ENCODE measurements around the gene RGS19. TPM values are rescaled to one million over a fixed set of nuclear protein-coding genes. Genes with fewer than 3 reads are reported as not detected.

RGS19 gene
- total RNA-seq, 4 donors from 2014 or later: 10.4 to 26.4 (median 16.6) TPM

DNA sequence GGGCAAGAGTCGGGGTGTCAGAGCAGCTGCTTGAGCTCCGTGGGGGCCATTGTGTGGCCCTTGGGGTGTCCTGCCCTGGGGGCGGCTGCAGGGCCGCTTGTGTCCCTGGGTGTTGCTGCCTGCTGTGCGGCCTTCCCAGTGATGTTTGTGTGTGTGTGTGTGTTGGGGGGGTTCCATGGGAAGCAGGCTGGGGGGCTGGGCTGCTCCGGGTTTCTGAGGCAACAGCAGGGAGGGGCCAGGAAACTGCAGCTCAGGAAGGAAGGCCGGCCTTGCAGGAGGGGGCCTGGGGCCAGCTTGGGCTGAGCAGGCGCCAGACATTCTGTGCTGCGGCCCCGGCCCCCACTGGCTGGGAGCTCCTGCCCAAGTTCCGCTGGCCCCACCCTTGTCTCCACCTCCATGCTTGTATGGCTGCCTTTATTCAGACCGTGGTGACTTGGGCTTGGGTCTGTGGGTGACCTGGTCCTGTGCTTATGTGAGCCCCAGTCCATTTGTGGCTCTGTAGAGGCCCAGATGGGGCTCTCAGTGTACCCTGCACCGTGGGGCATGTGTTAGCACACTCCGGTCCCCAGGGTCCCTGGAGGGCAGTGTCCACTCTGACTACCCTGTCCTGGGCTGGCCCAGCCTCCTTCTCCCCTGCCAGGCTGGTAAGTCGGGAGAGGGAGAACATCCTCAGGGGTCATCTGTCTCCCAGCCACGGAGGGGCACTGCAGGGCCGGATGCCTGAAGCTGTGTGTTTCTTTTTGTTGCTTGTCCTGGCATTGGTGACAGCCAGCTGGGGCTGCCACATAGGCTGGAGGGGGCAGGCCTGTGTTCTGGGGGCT lies 25.3 kb downstream of the RGS19 start:
- TF ChIP-seq, protein P1, sequence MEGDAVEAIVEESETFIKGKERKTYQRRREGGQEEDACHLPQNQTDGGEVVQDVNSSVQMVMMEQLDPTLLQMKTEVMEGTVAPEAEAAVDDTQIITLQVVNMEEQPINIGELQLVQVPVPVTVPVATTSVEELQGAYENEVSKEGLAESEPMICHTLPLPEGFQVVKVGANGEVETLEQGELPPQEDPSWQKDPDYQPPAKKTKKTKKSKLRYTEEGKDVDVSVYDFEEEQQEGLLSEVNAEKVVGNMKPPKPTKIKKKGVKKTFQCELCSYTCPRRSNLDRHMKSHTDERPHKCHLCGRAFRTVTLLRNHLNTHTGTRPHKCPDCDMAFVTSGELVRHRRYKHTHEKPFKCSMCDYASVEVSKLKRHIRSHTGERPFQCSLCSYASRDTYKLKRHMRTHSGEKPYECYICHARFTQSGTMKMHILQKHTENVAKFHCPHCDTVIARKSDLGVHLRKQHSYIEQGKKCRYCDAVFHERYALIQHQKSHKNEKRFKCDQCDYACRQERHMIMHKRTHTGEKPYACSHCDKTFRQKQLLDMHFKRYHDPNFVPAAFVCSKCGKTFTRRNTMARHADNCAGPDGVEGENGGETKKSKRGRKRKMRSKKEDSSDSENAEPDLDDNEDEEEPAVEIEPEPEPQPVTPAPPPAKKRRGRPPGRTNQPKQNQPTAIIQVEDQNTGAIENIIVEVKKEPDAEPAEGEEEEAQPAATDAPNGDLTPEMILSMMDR (IDR thresholded peaks at IDR 0.05): no peak
- TF ChIP-seq POLR2A (IDR thresholded peaks at IDR 0.05): no peak
- 27 to 30% methylated on average over 15 to 16 of the region's 17 CpGs for WGBS, 2 donors
- intact Hi-C loops (cut with DNase I; ENCODE audit: low total_unique reads): no loop called here
- no peak overlapping the region for H3K4me3 ChIP-seq (ENCODE audit: low read depth, poor library complexity, severe bottlenecking)
- no peak for DNase-seq (ENCODE audit: low spot score in 2 of 2)

DNA sequence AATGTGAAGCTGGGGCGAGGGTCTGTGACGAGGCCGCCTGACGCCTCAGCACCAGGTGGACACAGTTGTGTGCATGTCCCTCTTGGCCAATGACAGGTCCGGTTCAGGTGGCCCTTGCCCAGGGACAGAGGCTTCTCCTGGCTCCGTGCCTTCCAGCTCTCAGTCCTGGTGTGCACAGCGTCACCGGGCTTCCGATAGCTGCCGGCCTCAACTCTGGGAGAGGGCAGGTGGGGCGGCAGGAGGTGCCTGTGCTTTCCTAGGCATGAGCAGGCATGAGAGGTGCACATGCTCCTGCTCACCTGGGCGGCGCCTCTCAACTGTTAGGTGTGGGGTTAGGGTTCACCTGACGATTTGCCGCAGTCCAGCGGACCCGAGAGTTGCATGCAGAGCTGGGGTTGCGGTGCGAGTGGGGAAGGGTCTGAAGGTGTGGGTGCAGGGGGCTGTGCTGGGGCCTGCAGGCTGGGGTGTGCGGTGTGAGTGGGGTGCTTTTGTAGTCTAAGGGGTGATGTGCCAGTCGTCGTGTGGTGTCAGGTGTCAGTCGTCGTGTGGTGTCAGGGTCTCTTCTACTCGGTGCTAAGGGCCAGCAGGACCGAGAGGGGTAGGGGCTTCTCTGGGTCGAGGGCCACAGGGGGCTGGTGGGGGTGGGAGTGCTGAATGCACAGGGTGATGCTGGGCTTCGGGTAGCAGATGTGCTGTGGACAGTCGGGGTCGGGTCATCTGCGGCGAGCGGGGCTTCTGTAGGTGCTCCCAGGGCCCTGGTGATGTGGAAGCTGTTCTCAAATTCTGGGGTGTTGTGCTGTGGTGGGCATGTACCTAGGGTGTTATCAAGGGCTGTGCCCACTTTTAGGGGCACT lies 26.1 kb downstream of the RGS19 start:
- intact Hi-C loops (cut with DNase I; ENCODE audit: low total_unique reads): no loop called here
- WGBS, 2 donors: 57 to 70% methylated on average over 23 to 28 of the region's 33 CpGs
- no peak for DNase-seq (ENCODE audit: low spot score in 2 of 2)
- TF ChIP-seq, protein P1 (IDR thresholded peaks at IDR 0.05): no peak
- no peak for TF ChIP-seq POLR2A (IDR thresholded peaks at IDR 0.05)
- no peak overlapping the region for H3K4me3 ChIP-seq (ENCODE audit: low read depth, poor library complexity, severe bottlenecking)

DNA sequence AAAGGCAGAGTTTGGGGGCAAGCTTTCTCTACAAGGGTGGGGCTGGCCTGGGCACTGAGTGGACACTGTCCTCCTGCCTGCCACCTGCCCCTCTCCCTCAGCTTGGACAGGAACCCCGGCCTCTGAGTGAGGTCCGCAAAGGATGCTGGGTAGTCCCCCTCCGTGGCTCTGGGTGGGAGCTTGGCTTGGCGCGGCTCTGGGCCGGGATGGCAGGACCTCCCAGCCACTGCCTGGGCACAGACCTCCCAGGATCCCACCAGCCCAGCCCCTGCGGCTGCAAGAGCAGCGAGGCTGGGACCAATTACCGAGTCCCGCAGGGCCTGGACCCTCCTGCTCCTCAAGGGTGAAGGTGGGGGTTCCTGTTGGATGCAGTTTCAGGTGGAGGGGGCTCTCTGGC lies 27.0 kb downstream of the RGS19 start:
- H3K4me3 ChIP-seq (ENCODE audit: low read depth, poor library complexity, severe bottlenecking): no peak overlapping the region
- no peak for TF ChIP-seq POLR2A (IDR thresholded peaks at IDR 0.05)
- TF ChIP-seq, protein P1 (IDR thresholded peaks at IDR 0.05): no peak
- intact Hi-C loops (cut with DNase I; ENCODE audit: low total_unique reads): no loop called here
- DNase-seq (ENCODE audit: low spot score in 2 of 2): no peak
- WGBS, 2 donors: 81 to 93% methylated on average over 10 of the region's 10 CpGs

DNA sequence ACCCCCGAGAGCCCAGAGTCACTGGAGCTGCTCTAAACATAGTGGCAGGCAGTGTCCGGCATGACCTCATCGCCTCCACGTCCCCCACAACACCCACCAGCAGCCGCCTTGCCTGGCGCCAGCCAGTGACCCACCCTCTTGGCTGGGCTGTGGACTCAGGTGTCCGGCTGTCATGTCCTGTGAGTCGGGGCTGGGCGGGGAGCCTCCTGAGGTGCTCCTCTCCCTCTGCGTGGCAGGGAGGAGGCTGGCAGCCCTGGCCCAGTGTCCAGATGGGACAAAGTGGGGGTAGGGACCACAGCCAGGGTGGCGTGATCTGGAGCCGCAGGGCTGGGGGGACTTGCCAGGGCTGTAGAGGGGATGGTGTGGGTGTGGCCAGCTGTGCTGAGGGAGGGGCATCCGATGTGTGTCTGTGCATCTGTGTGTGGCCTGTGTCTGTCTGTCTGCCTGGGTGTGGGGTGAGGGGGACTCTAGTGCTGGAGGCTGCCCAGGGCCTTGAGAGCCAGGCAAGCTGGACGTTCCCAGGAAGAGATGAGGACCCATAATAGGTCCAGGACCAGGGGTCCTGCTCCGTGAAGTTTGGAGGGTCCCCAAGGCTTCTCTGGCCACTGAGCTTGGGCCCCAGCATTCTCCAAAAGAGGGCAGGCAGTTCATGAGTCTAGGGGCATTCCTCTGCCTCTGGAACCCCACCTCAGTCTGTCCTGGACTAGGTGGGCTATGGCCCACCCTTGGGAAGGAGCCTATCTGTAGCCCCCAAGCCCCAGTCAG lies 27.6 kb downstream of the RGS19 start:
- TF ChIP-seq POLR2A (IDR thresholded peaks at IDR 0.05): no peak
- TF ChIP-seq, protein P1 (IDR thresholded peaks at IDR 0.05): no peak
- intact Hi-C loops (cut with DNase I; ENCODE audit: low total_unique reads): no loop called here
- H3K4me3 ChIP-seq (ENCODE audit: low read depth, poor library complexity, severe bottlenecking): no peak overlapping the region
- no peak for DNase-seq (ENCODE audit: low spot score in 2 of 2)
- WGBS, 2 donors: 82 to 83% methylated on average over 12 to 13 of the region's 15 CpGs

DNA sequence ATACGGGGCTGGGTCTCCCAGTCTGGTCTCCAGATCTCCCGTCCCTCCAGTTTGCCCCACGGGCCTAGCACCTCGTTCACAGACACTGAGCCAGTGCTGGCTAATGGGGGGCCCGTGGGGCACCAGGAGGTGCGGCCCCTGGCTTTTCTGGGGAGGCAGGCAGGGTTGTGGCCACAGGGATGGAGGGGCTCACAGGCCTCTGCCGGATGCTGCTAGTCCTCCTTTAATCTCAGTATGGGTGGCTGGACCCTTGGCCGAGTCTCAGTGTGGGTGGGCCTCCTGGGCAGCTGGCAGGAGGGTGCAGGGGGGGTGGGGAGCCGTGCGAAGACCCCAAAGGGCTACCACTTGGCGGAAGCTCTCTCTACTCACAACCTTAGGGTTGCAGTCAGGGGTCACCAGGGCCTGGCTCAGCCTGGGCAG lies 28.3 kb downstream of the RGS19 start:
- TF ChIP-seq, protein P1 (IDR thresholded peaks at IDR 0.05): no peak
- TF ChIP-seq POLR2A (IDR thresholded peaks at IDR 0.05): no peak
- 68 to 83% methylated on average over 10 to 11 of the region's 11 CpGs for WGBS, 2 donors
- H3K4me3 ChIP-seq (ENCODE audit: low read depth, poor library complexity, severe bottlenecking): no peak overlapping the region
- intact Hi-C loops (cut with DNase I; ENCODE audit: low total_unique reads): no loop called here
- no peak for DNase-seq (ENCODE audit: low spot score in 2 of 2)
